ENCODE results near the gene SPEG.

The SPEG gene

DNA sequence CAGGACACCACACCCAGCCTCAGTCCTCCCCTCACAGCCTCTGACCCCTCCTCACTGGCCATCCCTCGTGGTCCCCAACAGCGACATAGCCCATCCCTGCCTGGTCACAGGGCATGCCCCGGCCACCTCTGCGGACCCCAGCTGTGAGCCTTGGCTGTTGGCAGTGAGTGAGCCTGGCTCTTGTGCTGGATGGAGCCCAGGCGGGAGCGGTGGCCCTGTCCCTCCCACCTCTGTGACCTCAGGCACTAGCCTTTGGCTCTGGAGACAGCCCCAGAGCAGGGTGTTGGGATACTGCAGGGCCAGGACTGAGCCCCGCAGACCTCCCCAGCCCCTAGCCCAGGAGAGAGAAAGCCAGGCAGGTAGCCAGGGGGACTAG lies 8.6 kb upstream of the SPEG start:
- no peak for DNase-seq

DNA sequence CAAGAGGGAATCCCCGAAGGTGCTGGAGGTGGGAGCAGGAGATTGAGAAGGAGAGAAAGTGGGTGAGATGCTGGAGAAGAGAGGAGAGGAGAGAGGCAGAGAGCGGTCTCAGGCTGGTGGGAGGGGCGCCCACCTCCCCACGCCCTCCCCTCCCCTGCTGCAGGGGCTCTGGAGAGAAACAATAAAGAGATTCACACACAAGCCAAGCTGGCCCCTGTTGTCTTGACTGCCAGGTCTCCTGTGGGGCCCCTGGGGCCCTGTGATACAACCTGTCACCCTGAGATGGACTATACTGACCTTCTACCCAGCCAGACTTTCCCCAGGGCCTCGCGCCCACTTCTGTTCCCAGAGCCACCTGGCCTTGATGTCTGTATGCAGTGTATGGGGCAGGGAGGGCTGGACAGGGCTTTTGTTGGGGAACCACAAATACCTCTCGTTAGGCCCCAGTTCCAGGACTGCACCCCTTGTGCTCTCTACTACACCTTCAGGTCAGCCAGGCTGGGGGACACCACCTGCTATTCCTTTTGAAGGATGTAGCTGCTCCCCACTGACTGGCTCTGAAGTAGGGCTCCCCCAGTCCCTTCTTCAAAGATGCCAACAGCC lies 8.0 kb upstream of the SPEG start:
- no peak for DNase-seq

GRCh38 chr2:219428469-219428868 lies 6.2 kb upstream of the SPEG start:
- no peak for DNase-seq

DNA sequence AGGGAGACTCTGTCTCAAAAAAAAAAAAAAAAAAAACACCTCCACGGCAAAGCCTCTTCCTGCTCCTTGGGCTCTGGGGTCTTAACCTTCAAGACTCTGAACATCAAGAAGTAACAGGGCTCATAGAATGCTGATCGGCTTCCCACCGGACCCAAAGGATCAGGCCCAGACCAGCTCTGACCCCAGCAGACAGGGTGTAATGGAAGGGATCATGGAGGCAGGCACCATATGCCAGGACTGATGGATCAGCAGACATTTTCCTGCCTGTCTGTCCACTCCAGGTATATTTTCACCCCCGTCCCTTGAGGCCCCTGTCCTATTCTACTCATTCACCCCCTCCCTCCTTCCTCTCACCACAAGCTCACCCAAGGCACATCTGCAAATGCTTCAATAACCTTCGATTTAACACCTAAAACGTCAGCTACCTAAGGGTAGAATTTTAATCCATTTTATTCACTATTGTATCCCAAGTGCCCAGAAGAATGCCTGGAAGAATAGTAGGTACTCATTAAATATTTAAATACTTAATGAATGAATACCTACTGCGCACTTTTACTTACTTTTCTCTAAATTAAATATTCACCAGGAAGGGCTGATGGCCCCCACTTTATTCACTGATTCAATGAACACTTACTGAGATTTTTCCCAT lies 4.6 kb upstream of the SPEG start:
- DNase-seq = no peak

GRCh38 chr2:219430633-219431615 lies 3.7 kb upstream of the SPEG start:
- DNase-seq = no peak

DNA sequence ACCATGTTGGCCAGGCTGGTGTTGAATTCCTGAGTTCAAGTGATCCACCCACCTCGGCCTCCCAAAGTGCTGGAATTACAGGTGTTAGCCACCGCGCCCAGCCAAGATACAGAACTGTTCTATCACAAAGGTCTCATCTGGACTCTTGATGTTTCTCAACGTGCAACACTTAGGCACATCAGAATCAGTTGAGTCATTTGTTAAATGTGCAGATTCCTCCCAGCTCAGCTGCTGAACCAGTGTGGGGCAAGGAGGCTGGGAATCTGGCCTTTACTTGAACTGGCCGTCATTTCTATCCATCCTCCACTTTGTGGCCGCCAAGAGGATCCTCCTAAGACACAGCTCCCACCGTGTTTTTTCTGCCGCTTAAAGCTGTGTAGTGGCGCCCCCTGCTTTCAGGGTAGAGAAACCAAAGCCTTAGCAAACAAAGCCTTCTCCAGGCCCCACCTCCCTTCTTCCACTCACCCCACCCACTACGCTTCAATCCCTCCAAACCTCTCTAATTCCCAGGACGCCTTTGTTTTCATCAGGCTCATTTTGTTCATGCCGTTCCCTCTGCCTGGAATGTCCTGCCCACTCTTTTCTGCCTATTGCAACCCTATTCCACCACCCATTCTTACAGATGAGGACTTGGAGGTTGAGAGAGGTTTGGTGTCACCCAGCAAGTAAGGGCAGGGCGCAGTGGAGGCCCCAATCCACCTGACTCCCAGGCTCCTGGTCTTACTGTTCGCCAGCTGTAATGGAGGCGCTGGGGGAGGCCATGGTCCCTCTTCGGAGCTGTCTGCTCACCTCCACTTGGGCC lies 776 bp upstream of the SPEG start:
- DNase-seq = peak in 2 of 5 donors; percentile 8 to 18

DNA sequence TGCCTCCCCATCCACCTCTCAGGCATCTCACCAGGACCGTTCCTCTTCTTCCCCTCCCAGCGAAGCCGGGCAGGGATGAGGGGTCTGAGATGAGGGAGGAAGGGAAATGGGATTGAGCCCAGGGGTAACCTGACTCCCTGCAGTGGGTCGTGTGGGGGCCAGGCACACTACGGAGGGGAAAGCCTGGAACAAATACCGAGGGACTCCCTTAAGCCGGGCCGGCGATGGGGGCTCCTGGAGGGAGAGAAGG lies 250 bp upstream of the SPEG start:
- no peak for DNase-seq

GRCh38 chr2:219435701-219436100 lies 1.1 kb downstream of the SPEG start:
- DNase-seq = no peak

DNA sequence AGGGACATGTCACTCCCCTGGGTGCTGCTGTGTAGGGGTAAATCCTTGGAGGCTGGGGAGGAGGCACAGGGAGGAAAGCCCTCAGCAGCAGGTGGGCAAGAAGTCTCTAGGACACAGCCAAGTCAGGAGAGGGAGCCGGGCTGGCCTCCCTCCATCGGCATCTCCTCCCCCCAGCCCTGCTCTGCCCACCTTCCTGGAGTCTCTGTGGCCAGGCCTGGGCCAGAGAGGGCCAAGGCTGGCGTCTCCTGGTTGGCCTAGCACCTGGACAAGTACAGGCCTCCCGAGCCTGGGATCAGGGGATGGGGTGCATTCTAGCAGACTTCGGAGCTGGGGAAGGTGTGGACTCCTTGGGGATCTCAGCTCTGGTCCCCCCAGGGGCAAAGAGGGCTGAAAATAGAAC lies 1.8 kb downstream of the SPEG start:
- no peak for DNase-seq

DNA sequence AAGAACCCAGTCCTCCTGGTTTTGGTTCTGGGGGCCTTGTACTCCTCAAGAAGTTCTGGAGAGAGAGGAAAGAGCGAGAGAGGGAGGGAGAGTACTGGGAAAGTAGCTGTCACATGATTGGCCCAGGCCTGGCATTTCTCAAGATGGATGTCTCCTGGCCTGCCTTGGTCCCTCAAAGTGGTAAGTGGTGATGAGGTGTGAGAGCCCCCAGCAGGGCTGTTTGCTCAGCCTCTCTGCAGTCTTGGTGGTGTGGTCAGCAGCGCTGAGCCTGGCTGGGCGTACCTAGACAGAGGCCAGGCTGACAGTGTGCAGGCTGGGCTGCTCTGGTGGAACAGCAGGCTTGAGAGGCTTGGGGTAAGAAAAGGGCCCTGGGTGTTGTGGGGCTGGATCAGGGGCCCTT lies 2.5 kb downstream of the SPEG start:
- no peak for DNase-seq

- no peak for DNase-seq
Observed at GRCh38 chr2:219437690-219438206, 3.1 kb downstream of the SPEG start.

GRCh38 chr2:219438453-219438852 lies 3.8 kb downstream of the SPEG start:
- DNase-seq = no peak

DNA sequence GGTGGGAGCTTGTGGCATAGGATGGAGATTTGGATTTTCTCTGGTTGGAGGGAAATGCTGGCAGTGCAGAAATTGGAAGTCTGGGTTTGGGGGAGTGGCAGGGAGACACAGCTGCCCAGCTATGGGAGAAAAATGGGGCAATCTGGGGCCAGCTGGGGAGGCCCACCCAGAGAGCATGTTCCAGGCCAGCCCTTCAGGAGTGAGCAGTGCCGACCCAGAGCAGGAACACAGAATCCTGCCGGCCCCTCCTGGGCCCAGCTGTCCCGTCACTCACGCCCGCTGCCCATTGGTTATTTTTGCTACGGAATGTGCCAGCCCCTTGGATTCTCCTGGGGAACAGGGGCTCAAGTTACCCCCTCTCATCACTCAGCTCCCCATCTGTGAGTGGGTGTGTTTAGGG lies 4.9 kb downstream of the SPEG start:
- DNase-seq = no peak

DNA sequence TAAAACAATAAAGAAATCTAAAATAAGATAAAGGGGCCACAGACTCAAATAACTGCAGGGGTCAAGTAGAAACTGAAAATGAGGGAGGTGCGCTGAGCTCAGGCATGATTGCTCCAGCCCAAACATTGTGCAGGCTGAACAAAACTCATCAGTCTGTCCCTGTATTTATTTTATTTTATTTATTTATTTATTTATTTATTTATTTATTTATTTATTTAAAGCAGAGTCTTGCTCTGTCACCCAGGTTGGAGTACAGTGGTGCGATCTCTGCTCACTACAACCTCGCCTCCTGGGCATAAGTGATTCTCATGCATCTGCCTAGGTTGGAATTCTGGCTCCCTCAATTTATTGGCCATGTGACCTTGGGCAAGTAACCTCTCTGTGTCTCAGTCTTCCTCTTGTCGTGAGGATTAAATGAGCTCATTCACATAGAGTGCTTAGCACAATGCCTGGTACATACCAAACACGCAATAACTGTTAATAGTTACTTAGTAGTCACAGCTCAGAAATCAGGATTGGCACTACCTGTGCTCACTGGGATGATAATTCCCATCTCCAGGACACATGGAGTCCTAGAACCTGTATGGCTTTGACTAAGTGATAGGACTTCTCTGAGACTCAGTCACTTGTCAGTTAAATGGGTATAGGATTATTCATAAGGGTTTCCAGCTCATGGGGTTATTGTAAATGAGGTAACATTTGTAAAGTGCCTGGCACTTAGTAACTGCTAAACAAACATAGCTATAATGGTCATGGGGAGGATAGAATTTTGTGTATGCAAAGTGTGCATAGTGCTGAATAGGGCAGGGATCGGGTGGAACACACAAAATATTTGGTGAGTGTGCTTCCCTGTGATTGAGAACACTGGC lies 6.0 kb downstream of the SPEG start:
- DNase-seq = no peak

- DNase-seq = peak in 4 of 5 donors; percentile 23 to 58 (median 42)
Observed at GRCh38 chr2:219441451-219442255, 7.0 kb downstream of the SPEG start.

GRCh38 chr2:219442256-219443015 lies 7.8 kb downstream of the SPEG start:
- no peak for DNase-seq

DNA sequence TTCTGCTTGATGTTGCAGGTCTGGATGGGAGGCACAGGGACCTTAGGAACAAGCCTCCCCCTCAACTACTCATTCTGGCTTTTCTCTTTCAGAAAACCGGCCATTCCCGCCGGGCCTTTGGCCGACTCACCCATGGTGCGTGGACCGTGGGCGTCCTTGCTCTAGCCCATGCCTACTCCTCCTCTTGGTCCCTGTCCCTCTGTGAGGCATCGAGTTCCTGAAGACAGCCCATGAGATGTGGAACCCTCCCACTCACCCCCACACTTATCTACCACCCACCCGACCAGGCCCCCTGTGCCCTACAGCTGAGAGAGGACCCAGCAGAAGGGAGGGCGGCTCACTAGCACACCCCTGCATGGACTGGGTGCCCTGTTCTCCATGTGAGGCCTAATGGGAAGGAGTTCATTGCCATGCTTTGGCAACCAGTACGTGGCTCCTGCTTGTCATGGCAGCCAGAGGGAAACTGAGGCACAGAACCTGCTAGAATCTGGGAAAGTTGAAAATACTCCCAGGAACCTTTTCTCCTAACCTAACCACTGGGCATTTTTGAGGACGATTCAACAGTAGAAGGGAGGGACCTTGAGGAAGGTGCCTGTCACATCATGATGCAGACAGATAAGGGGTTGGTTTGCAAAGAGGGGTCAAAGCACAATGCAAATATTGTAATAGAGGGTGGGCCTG lies 8.5 kb downstream of the SPEG start:
- DNase-seq = no peak

DNA sequence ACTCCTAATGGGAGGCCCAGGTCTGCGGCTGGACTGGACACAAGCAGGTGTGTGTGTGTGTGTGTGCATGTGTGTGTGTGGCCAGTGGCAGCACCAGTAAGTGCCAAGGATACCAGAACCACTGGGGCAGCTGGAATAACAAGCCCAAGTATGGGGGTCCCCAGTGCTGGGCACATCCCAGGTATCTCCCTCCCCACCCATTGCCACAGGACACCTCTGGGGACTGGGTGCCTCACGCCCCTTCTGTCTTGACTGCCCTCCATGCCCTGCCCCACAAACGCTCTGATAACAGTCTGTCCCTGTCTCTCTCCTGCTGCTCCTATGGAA lies 9.0 kb downstream of the SPEG start:
- DNase-seq = no peak

DNA sequence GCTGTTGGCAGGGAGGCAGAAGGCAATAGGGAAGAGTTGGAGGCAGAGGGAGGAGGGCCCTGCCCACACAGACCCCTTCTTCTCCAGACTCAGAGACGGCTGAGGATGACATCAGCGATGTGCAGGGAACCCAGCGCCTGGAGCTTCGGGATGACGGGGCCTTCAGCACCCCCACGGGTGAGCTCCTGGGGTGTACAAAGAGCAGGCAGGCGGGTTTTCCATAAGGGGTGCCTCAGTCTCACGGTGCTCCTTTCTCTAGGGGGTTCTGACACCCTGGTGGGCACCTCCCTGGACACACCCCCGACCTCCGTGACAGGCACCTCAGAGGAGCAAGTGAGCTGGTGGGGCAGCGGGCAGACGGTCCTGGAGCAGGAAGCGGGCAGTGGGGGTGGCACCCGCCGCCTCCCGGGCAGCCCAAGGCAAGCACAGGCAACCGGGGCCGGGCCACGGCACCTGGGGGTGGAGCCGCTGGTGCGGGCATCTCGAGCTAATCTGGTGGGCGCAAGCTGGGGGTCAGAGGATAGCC lies 10.0 kb downstream of the SPEG start:
- DNase-seq = no peak

DNA sequence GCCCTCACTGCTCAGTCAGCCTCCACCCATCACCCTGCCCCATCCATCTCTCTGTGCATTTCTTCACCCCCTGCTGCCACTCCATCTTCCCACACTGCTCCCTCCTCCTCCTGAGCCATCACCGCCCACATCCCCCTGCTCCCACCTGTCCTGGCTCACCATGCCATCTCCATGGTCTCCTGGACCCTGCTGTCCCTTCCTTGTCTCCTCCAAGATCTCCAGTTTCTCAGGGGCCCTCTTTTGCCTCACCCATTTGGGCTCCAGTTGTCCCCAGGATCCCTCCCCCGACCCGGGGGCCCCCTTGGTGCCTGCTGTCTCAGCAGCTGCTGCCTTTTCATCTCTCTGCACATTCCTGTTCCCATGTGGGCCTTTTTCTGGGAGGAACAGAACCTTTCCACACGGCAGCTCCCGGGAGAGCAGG lies 10.6 kb downstream of the SPEG start:
- DNase-seq = no peak

All from T-helper 1 cell (primary cell).